ENCODE measurements around the gene RGP1.

DNA sequence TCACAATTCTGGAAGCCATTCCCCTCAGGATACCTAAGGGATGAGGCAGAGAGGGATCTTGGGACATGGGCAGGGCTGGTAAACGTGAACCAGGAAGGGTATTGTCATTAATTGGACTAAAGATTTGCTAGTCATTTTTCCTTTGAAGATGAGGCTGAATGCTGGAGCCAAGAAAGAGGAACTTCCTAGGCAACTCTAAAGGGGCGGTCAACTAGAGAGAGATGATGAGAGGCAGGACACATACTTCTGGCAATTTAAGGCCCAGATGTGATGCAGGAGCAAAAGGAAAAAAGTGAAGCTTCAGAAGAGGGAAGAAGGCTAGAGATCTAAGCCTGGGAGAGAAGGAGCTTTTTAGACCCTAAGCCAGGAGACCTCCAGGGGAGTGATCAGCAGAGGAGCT lies 5.6 kb upstream of the RGP1 start:
- TF ChIP-seq POLR2A (IDR thresholded peaks at IDR 0.05) (no peak), CTCF (IDR thresholded peaks at IDR 0.05) (no peak), EP300 (IDR thresholded peaks at IDR 0.05) (no peak)
